CD4-positive, alpha-beta T cell treated with Interleukin-17A for 1 hour (primary cell): ENCODE measurements around the gene GGTLC2.
"Not testable (repeated sequence)": the region's sequence is repeated elsewhere in the genome, so short reads cannot be mapped to it uniquely, and the experiment has no call there.

Experiments used
- DNase-seq: peaks from one replicate; pipeline ENCODE4 v3.0.0-alpha.2; 2020

Gene GGTLC2

GRCh38 chr22:22644314-22644713 is at the start of gene GGTLC2:
Gene GGTLC2 (plus strand): TSS chr22:22644614. CDS start chr22:22646346, 1,732 bp downstream.
- DNase-seq, result not testable (repeated sequence)

GRCh38 chr22:22595001-22595835 is 49.2 kb upstream of the GGTLC2 start:
- no peak for DNase-seq

GRCh38 chr22:22598144-22598543 is 46.3 kb upstream of the GGTLC2 start:
- no peak for DNase-seq

- no peak for DNase-seq
Measured at GRCh38 chr22:22599248-22599647, 45.2 kb upstream of the GGTLC2 start.

GRCh38 chr22:22600531-22601261 is 43.7 kb upstream of the GGTLC2 start:
- DNase-seq, result no peak

- DNase-seq, result no peak
Measured at GRCh38 chr22:22603470-22603947, 40.9 kb upstream of the GGTLC2 start.

GRCh38 chr22:22604326-22605073 is 39.9 kb upstream of the GGTLC2 start:
- no peak for DNase-seq

- DNase-seq, result no peak
Measured at GRCh38 chr22:22605074-22605404, 39.4 kb upstream of the GGTLC2 start.

- not testable (repeated sequence) for DNase-seq
Measured at GRCh38 chr22:22608022-22608421, 36.4 kb upstream of the GGTLC2 start.

- DNase-seq, result no peak
Measured at GRCh38 chr22:22609291-22609690, 35.1 kb upstream of the GGTLC2 start.

GRCh38 chr22:22612516-22612915 is 31.9 kb upstream of the GGTLC2 start:
- DNase-seq, result no peak

- DNase-seq, result no peak
Measured at GRCh38 chr22:22614065-22614464, 30.3 kb upstream of the GGTLC2 start.

GRCh38 chr22:22616636-22617035 is 27.8 kb upstream of the GGTLC2 start:
- no peak for DNase-seq

- DNase-seq, result no peak
Measured at GRCh38 chr22:22618448-22618847, 26.0 kb upstream of the GGTLC2 start.

GRCh38 chr22:22618923-22619322 is 25.5 kb upstream of the GGTLC2 start:
- no peak for DNase-seq

- DNase-seq, result no peak
Measured at GRCh38 chr22:22619765-22620414, 24.5 kb upstream of the GGTLC2 start.

GRCh38 chr22:22628546-22629495 is 15.6 kb upstream of the GGTLC2 start:
- not testable (repeated sequence) for DNase-seq

GRCh38 chr22:22631223-22631652 is 13.2 kb upstream of the GGTLC2 start:
- not testable (repeated sequence) for DNase-seq

- DNase-seq, result not testable (repeated sequence)
Measured at GRCh38 chr22:22632226-22632625, 12.2 kb upstream of the GGTLC2 start.

- not testable (repeated sequence) for DNase-seq
Measured at GRCh38 chr22:22633533-22633932, 10.9 kb upstream of the GGTLC2 start.

GRCh38 chr22:22636260-22636659 is 8.2 kb upstream of the GGTLC2 start:
- not testable (repeated sequence) for DNase-seq
